ENCODE results near the gene ENTHD1.

Gene ENTHD1

GRCh38 chr22:39907605-39908097, 14.1 kb upstream of the ENTHD1 start:
- Histone ChIP-seq H3K4me3 (ENCODE audit: low read depth in 1 of 2, low read length in 2 of 2) (no peak overlapping the region), H3K9me3 (ENCODE audit: insufficient read depth, low read length, severe bottlenecking) (no peaks in the 10 kb centered on the region), H3K79me2 (ENCODE audit: insufficient read depth, low read length) (peaks cover 98% of the 10 kb centered on the region), H3K27me3 (ENCODE audit: insufficient read depth, low read length, poor library complexity) (no peaks in the 10 kb centered on the region), H3K9ac (ENCODE audit: low read depth, low read length) (no peak overlapping the region), H3K27ac (ENCODE audit: low read length) (no peak overlapping the region), H3K4me2 (ENCODE audit: insufficient read depth, low read length) (no peak overlapping the region), H3K36me3 (ENCODE audit: insufficient read depth, low read length) (no peaks in the 10 kb centered on the region; the same call in 1 of the 2 replicates), H2AFZ (ENCODE audit: low read depth, low read length) (no peak overlapping the region), H4K20me1 (ENCODE audit: insufficient read depth, low read length) (peaks cover 8% of the 10 kb centered on the region; the same call in 1 of the 2 replicates), H3K4me1 (ENCODE audit: insufficient read depth, low read length) (peaks cover 39% of the 10 kb centered on the region)
- TF ChIP-seq CTCF (IDR thresholded peaks at IDR 0.05; ENCODE audit: borderline replicate concordance, extremely low read depth, low read length, poor library complexity, severe bottlenecking) (no peak), EZH2 (IDR thresholded peaks at IDR 0.05; ENCODE audit: borderline replicate concordance, low read depth, low read length, severe bottlenecking) (no peak)
- ATAC-seq (ENCODE audit: insufficient read depth, low read depth) (no peak), DNase-seq (no peak)

- peaks cover 98% of the 10 kb centered on the region for H3K79me2 ChIP-seq (ENCODE audit: insufficient read depth, low read length)
- H4K20me1 ChIP-seq (ENCODE audit: insufficient read depth, low read length) = 0 out of 2 replicates have a peak, but pooled peaks cover 2% of the 10 kb centered on the region
- DNase-seq (no peak), ATAC-seq (ENCODE audit: insufficient read depth, low read depth) (no peak)
- H3K9me3 ChIP-seq (ENCODE audit: insufficient read depth, low read length, severe bottlenecking) = no peaks in the 10 kb centered on the region
- no peak overlapping the region for H3K4me3 ChIP-seq (ENCODE audit: low read depth in 1 of 2, low read length in 2 of 2)
- no peak for TF ChIP-seq EZH2 (IDR thresholded peaks at IDR 0.05; ENCODE audit: borderline replicate concordance, low read depth, low read length, severe bottlenecking)
- TF ChIP-seq CTCF (IDR thresholded peaks at IDR 0.05; ENCODE audit: borderline replicate concordance, extremely low read depth, low read length, poor library complexity, severe bottlenecking) = no peak
- no peak overlapping the region for H2AFZ ChIP-seq (ENCODE audit: low read depth, low read length)
- no peaks in the 10 kb centered on the region; the same call in 1 of the 2 replicates for H3K36me3 ChIP-seq (ENCODE audit: insufficient read depth, low read length)
- no peak overlapping the region for H3K27ac ChIP-seq (ENCODE audit: low read length)
- H3K4me1 ChIP-seq (ENCODE audit: insufficient read depth, low read length) = peaks cover 41% of the 10 kb centered on the region
- H3K4me2 ChIP-seq (ENCODE audit: insufficient read depth, low read length) = no peak overlapping the region
- no peaks in the 10 kb centered on the region for H3K27me3 ChIP-seq (ENCODE audit: insufficient read depth, low read length, poor library complexity)
- H3K9ac ChIP-seq (ENCODE audit: low read depth, low read length) = no peak overlapping the region
Measured at GRCh38 chr22:39907047-39907446, 13.5 kb upstream of the ENTHD1 start.

- Histone ChIP-seq H4K20me1 (ENCODE audit: insufficient read depth, low read length) (no peaks in the 10 kb centered on the region), H3K36me3 (ENCODE audit: insufficient read depth, low read length) (no peaks in the 10 kb centered on the region; the same call in 1 of the 2 replicates), H3K9me3 (ENCODE audit: insufficient read depth, low read length, severe bottlenecking) (no peaks in the 10 kb centered on the region), H3K9ac (ENCODE audit: low read depth, low read length) (no peak overlapping the region), H3K4me3 (ENCODE audit: low read depth in 1 of 2, low read length in 2 of 2) (no peak overlapping the region), H3K27ac (ENCODE audit: low read length) (no peak overlapping the region), H2AFZ (ENCODE audit: low read depth, low read length) (no peak overlapping the region), H3K4me1 (ENCODE audit: insufficient read depth, low read length) (peaks cover 41% of the 10 kb centered on the region), H3K4me2 (ENCODE audit: insufficient read depth, low read length) (peak overlapping the region; percentile 70; the same call in 1 of the 2 replicates), H3K79me2 (ENCODE audit: insufficient read depth, low read length) (peaks cover 98% of the 10 kb centered on the region), H3K27me3 (ENCODE audit: insufficient read depth, low read length, poor library complexity) (no peaks in the 10 kb centered on the region)
- no peak for DNase-seq
- no peak for ATAC-seq (ENCODE audit: insufficient read depth, low read depth)
- TF ChIP-seq EZH2 (IDR thresholded peaks at IDR 0.05; ENCODE audit: borderline replicate concordance, low read depth, low read length, severe bottlenecking) (no peak), CTCF (IDR thresholded peaks at IDR 0.05; ENCODE audit: borderline replicate concordance, extremely low read depth, low read length, poor library complexity, severe bottlenecking) (no peak)
Measured at GRCh38 chr22:39906207-39906606, 12.6 kb upstream of the ENTHD1 start.
